HS-5 (cell line): ENCODE measurements around the gene ALCAM.
"Not testable (repeated sequence)": the region's sequence is repeated elsewhere in the genome, so short reads cannot be mapped to it uniquely, and the experiment has no call there.

ENCODE experiments used
- DNase-seq: peaks from one replicate; pipeline ENCODE4 v3.0.0-alpha.2; 2012; ENCODE audit warnings: low read depth

ALCAM gene

DNA sequence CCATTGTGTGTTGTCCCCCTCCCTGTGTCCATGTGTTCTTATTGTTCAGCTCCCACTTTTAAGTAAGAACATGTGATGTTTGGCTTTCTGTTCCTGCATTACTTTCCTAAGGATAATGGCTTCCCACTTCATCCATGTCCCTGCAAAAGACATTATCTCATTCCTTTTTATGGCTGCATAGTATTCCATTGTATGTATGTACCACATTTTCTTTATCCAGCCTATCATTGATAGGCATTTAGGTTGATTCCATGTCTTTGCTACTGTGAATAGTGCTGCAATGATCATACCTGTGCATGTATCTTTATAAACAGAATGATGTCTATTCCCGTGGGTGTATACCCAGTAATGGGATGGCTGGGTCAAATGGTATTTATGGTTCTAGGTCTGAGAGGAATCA, 23.1 kb downstream of the ALCAM start:
- DNase-seq: not testable (repeated sequence)

DNA sequence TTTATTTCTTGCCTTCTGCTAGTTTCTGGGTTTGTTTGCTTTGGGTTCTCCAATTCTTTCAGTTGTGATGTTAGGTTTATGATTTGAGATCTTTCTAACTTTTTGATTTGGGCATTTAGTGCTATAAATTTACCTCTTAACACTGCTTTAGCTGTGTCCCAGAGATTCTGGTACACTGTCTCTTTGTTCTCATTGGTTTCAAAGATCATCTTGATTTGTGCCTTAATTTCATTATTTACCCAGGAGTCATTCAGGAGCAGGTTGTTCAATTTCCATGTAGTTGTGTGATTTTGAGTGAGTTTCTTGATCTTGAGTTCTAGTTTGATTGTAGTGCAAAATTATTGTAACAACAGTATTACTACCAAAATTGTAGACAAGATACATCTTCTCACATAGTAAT, 25.9 kb downstream of the ALCAM start:
- not testable (repeated sequence) for DNase-seq

DNA sequence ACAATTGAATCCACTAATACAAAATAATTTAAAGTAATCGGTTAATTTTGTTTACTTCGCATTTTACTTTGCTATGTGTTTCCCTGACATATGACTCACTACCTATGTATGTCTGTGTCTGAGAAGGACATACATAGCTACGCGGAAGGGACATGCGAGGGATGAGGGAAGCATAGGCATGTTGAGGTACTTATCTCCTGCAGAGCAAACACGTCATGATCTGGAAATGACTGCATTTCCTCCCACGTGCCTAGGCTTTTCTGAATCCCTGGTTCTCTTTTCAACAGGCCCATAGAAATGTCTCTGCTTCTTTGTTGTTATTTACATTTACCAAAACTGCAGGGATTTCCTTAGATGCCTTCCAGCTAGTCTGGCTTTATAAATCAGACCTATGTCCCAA, 27.5 kb downstream of the ALCAM start:
- DNase-seq: no peak

DNA sequence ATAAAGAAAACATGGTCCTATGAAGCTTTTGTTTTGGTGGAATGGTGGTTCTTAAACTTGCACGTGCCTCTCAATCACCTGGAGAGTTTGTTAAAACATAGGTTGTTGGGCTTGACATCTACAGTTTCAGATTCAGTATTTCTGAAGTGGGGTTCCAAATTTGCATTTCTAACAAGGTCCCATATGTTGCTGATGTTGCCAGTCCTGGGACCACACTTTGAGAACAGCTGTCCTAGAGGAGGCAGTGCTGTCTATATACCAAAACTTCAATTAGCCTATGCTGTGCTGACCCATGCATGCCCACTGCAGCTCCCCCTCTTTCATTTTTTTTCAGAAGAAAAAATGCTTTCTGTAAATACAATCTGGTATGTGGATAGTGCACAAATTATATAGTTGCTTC, 31.3 kb downstream of the ALCAM start:
- DNase-seq: no peak

DNA sequence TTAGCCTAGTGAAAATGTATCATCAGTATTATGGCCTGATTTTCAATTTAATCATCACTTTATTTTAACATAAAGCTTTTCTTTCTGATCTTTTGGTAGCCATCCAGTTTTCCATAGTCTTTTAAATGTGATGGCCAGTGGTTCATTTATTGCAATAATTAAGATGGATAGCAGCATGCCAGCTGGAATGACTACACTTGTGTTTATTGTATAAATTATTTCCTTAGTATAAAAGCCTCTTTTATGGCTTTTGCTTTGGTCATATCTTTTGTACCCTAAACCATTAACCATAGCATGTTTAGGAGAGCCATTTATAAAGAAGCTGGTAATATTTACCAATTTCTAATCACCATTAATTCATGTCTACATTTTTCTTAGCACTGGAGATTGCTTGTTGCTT, 31.7 kb downstream of the ALCAM start:
- no peak for DNase-seq

DNA sequence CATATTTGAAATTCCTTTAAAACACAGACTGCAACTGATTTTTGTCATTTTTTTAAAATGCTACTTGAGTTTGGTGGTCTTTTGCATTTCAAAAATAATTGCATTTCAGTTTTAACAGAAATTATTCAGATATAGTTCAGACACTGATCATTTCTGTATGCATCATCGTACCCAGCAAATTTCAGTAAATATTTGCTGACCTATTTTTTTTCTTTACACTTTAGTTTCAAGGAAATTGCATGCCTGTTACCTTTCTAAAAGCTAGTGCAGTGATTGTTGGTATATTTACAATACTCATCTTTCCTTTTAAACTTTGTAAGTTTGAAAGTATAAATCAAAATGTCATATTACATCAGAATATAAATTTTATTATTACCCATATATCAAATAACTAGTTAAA, 32.4 kb downstream of the ALCAM start:
- no peak for DNase-seq

DNA sequence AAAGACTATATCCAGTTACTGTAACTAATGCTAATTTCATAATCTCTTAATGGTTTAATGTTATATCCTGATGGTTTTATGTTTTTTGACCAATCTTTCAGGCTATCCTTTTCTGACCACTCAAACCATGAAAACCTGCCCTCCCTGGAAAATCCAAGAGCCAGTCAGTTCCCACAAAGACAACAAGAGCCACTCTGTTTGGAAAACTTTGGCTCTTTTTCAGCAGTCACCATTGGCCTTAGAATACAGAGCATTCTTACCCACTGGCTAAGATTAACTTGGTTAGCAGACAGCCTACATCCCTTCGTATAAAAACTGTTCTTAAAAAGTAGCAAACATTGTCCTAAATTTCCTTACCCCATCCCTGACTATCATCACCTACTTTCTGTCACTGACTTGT, 32.9 kb downstream of the ALCAM start:
- DNase-seq: no peak

DNA sequence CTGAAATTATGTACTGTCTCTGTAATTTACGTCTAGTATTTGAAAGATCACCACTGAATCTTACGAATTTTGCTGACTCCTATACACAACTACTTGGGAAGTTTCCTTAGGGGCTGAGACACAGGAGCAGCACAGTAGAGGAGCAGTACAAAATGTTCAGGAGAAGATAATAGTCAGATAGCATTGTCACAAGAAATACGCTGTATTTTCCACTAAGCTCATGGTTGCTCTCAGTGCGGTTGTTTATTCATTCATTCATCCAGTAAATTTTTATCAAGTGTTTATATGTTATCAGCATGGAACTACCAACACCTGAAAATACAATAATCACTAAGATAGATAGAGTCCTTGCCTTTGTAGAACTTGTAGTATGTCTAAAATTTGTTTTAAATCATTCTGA, 34.5 kb downstream of the ALCAM start:
- no peak for DNase-seq

DNA sequence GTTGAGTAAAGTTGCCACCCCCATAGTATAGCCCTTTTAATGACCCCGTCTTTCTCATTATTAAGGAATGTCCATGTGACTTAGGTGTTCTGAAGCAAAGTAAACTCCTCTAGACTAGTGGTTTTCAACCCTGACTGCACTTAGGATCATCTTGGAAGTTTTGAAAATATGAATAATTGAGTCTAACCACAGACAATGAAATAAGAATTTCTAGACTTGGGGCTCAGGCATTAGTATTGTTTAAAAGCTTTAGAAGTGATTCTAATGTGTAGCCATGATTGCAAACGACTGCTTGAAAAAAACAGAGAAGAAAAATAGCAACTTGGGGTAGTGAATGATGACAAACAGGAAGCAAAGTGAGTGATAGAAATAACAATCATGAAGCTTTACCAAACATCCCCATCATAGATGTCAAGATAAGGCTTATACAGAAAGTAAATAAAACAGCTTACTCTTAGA, 35.0 kb downstream of the ALCAM start:
- no peak for DNase-seq

DNA sequence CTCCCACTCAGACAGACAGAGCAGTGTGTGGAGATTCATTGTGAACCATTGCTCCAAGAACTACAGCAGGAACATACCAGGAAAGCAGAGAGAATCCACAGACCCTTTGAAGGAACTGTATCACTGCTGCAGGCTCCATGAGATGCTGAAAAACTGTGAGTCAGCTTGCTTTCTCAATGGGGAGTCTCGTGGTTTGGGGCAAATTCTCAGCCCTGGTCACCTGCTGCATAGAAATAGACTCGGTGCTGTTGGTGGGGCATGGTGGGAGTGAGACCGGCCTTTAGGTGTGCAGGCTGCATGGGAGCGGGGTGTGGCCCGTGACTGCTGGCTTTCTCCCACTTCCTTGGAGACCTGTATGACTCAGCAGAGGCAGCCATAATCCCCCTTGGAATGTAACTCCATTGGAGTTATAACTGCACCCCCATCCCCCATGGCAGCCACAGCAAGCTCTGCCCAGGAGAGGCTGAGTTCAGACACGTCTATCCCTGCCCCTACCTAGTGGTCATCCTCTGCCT, 35.6 kb downstream of the ALCAM start:
- peak; percentile 8 for DNase-seq

DNA sequence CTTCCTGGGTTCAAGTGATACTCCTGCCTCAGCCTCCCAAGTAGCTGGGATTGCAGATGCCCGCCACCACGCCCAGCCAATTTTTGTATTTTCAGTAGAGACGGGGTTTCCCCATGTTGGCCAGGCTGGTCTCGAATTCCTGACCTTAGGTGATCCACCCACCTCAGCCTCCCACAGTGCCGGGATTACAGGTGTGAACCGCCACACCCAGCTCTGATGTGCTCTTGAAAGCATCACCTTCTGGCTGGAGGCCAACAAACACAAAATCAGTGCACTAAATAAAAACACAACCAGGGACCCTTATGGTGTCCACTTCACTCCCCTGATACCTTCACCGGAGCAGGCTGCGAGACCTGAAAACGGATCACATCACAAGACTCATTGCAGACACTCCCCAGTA, 36.3 kb downstream of the ALCAM start:
- DNase-seq: not testable (repeated sequence)

DNA sequence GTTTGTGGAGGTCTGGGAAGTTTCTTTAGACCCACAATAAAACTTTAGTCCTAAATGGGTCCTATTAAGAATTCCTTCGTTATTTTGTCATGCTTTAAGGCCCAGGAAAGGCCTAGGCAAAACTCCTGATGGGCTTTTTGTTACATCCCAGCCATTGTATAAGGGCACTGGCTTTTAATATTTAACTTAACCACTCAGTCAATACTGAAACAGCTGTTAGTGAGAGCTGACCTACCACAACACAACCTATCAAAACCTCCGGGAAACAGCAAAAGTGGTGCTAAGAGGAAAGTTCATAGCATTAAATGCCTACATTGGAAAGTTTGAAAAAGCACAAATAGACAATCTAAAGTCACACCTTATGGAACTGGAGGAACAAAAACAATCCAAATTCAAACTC, 39.6 kb downstream of the ALCAM start:
- DNase-seq: no peak

DNA sequence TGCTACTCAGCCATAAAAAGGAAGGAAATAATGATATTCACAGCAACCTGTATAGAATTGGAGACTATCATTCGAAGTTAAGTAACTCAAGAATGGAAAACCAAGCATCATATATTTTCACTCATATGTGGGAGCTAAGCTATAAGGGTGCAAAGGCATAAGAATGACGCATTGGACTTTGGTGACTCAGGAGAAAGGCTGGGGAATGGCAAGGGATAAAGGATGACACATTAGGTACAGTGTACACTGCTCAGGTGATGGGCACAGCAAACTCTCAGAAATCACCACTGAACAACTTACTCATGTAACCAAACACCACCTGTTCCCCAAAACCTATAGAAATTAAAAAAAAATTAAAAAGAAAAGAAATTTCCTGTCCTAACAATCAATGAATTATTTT, 42.7 kb downstream of the ALCAM start:
- DNase-seq: no peak

DNA sequence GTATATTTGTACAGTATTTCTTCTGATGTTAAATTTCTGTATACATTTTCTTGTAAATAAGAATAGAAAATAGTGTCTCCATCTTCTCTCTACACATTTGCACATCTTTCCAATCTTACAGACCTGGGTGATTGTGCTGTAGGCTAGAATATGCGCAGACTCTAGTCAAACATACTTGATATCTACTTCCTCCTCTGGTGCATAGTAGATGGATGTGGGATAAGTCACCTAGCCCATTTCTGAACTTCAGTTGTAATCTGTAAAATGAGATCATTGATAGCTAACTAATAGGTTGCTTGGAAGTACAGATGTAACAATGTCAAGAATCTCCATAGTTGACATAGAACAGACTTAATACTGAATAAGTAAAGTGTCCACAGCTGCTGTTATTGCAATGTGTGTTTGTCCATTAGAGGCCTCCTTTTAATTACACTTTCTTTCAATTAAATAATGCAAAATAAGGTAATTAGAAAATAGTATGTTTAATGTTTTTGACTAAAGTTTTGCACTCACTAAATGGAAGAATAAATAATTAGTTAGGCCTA, 46.7 kb downstream of the ALCAM start:
- DNase-seq: no peak

DNA sequence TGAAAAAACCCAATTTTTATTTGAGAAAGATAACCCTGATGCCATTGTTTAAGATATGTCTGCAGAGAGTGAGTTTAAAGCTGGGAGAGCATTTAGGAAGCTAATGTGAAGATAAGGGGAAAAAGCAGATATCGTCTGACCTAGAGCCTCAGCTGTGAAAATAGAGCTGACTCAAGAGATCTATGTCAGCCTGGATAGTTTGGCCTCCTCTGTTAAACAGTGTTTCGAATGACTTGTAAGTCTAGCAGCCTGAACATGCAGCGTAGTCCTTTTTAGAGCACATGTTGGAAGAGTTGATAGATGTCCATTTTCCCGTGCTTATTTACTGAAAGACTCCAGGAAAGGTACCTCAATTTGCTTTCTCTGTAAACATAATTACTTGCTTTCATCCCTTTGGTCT, 48.1 kb downstream of the ALCAM start:
- no peak for DNase-seq

DNA sequence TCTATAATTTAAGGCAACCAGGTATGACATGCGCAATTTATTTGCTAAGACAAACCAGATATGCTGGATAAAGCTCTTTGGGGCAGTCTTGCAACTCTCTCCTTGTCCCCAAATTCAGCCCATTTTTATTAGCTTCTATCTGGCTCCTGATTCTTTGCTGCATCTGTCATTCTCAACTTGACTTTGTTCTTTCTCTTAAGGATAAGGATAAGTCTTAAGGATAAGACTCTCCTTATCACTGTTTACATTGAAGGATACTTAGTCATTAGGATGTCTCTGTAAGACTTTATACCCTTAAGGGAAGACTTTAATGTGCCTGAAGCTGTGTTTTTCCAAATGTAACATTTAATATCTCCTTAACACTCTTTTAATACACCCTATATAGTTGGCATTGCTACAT, 49.2 kb downstream of the ALCAM start:
- DNase-seq: no peak

DNA sequence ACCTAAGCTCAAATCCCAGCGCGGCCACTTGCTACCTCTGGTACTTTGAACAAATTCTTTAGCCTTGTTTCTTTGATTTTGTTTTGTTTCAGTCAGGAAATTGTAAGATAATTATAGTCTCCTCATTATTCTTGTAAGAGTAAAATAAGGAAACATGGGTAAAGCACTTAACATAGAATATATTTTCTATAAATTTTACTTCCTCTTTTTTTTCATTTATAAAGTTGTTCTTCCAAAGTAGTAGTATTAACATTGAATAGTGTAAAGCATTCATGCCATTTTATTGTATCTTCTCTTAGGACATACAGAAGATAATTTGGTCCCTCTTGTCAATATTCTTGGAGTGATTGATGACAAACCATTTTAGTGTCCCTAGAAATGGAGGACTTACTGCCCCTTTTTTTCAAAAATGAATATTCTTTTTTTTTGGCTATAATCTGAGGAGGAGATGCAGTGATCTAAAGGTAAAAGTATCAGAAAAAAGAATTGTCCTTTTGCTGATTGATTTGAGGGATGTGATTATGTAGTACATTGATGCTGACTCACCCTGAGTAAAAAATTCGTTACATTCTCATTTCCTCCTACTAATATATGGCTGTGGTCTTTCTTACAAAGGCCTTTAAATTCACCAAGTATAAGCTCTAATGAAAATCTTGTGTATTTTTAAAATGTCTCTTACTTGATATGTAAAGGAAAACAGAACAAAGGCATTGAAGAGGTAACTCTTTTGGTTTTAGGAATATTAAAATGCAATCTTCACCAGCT, 51.0 kb downstream of the ALCAM start:
- peak; percentile 23 for DNase-seq

DNA sequence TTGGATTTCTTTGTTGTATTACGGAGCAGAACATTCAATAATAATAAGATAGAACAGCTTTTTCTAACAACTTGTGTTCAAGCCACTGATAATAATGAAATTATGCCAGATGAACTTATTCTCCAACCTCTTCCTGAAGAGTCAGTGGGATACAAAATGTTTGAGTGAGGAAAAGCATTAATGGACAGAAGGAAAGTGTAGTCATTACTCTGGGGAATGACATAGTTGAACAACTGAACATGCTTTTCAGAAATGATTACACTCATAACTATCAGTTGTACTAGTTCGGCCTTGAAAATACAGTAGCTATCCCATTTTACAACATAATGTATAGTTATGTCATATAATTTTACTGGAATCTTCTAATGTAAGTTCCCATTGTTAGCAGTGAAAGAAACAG, 55.9 kb downstream of the ALCAM start:
- DNase-seq: no peak

DNA sequence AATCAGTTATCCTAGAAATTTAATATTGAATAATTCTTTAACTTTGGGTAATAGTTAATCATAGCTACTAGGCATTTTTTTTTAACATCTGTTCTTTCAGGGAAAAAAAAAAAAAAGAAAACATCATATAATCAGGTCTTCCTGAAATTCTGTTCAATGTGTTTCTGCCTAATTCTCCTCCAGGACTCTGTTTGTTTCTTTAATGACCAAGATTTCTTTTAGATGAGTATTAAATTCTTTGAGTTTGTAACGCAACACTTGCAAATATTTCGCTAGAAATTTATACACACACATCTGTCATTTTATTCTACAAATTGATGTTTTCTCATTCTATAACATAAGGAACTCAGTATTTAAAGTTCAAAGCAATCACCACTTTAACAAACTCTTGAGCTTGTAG, 56.7 kb downstream of the ALCAM start:
- no peak for DNase-seq

DNA sequence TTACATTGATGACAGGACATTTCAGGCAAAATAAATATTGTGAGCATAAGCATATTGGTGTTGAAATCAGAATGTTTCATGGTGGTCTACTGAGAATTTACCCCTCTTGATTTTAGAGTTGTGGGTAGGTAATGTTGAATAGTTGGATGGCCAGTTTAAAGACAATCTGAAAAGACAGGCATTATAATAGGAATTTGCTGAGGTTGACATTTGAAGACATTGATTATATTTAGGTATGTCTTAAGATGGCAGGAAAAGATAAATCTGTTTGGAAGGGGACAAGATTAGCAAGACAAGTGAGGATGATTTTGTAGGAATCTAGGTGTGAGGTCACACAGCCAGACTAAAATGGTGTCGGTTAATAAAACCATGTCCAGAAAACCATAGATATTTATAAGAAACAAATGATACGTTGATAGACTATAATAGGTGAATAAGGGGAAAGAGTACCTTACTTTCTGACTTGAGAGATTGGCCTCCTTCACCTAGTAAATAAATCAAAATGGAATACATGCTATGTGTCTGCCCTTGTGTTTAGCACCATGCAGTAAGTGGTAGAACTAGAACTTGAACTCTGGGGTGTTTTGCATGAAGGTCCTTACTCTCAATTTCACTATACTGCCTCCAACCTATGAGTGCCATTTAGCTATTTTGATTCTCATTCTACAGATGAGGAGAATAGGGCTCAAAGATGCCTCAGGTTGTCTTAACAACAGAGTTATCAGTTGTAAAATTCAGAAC, 57.9 kb downstream of the ALCAM start:
- DNase-seq: no peak

DNA sequence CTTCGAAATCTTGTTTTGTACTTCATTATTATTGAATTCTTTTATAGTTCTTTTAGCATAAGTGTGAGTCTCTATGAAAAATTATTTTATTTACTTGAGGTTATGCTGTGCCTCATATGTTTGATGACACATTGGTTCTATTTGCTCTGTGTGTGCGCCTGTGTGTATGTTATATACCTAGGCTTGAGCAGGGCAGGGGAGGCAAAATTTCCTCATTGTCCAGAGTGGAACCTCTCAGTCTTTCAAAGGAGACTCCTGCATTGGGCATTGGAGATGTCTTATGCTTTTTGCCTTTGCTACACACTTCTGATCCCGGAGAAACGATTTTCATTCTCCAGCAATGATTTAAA, 58.4 kb downstream of the ALCAM start:
- DNase-seq: no peak

DNA sequence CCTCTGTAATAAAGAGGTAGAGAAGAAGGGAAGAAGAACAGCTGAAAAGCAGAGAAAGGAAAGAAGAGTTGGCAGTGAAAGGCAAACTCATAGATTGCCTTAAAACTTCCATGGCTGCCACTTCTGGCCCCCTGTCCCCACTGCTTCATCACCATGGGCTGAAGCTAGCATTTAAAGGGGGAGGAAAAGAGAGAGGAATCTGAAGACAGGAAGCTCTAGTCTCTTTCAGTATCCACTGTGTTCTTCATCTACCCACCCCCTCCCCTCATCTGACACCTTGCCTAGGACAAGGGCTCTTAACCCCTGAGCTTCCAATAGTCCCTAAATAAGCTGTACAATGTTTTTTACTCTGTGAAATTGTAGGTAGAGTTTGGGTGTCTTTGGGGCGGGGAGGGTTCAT, 60.6 kb downstream of the ALCAM start:
- no peak for DNase-seq

DNA sequence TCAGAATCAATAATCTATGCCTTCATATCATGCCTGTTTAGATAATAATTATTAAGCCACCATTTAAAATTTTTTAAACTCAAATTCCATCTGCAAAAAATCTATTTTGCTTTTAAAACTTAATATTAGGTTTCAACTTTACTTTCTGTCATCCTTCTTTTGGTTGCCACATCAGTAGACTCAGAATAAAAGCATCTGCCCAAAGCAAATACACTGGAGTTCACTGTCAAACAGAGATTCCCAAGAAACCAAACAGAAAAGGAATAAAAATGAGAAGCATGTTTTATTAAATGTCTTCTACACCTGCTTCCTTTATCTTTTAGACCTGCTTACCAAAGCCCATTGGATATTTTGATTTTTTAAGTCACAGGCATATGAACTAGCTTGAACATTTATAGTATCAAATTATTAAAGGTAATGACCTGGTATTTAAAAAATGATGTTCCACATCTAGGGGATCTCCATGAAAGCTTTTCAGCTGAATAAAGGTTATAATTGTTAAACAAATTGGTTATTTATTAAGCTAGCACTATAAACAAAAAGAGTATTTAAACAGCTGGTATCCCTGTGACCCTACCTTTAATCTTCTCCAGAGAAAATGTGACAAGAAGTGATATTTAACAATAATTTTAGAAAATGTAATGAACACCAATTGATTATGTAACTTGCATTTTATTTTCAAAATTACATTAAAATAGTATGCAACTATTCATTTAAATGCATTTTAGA, 62.5 kb downstream of the ALCAM start:
- DNase-seq: no peak
